K562 (cell line): ENCODE results near the gene FGL2. TPM values are rescaled to one million over a fixed set of nuclear protein-coding genes. Genes with fewer than 3 reads are reported as not detected.

Source experiments
- ATAC-seq: fragments of 200-7000 bp; cut with Tn5 transposase; 3 replicates; pipeline ENCODE4 v1.9.1; 2020; ENCODE audit warnings: moderate library complexity
- BruUV-seq: library from RNA; stranded (reverse); fragments of 400-500 nt; replicated peaks from 2 replicates; lab custom pipeline; 2021; lab: Mats Ljungman, UMichigan
- CTCF ChIA-PET: fragments of 300-600 bp; formaldehyde crosslinking; extraction: SDS; loops from one replicate; lab custom pipeline; 2021; ENCODE audit warnings: low intra/inter-chr PET ratio; lab: Yijun Ruan, JAX
- POLR2A ChIA-PET: fragments of 300-600, 350-650 bp; sonication (Branson Sonifier 250); formaldehyde crosslinking; extraction: SDS; loops from one replicate; lab custom pipeline; 2021; ENCODE audit warnings: antibody characterized with exemption, inconsistent platforms; lab: Yijun Ruan, JAX
- DNase-seq, 4 experiments: peaks; one replicate each; pipeline versions ENCODE4 v3.0.0 to v3.0.0-alpha.2; 2011 to 2018; ENCODE audit warnings: low spot score in 3 of 4, mixed read lengths in 3 of 4; ENCODE audit errors: extremely low read depth in 1 of 4
- FAIRE-seq: peaks from 2 replicates; lab custom pipeline; 2011; peaks lifted over from hg19 to GRCh38; lab: Jason Lieb, UNC
- H2AFZ ChIP-seq: 2 replicates; pipeline ENCODE4 v1.6.0; 2011; ENCODE audit warnings: low read depth, low read length, control low read depth, inconsistent platforms
- H3K27ac ChIP-seq: fragments of 200-600 bp; 3 replicates; pipeline ENCODE4 v1.8.0; 2011; ENCODE audit warnings: low read depth, mild to moderate bottlenecking, control low read depth, inconsistent platforms, low read length, moderate library complexity, mixed read lengths; ENCODE audit errors: extremely low read depth
- H3K27me3 ChIP-seq, 2 experiments: fragments of 300-600 bp in 1 of 2; 2 replicates in 1 of 2; 3 replicates in 1 of 2; pipeline versions ENCODE4 v1.6.0 to v1.8.0; 2011; ENCODE audit warnings: inconsistent platforms in 2 of 2, low read length in 2 of 2, mild to moderate bottlenecking in 1 of 2, mixed read lengths in 1 of 2, moderate library complexity in 1 of 2; ENCODE audit not compliant: control insufficient read depth in 2 of 2, insufficient read depth in 2 of 2
- H3K36me3 ChIP-seq: fragments of 300-600 bp; 3 replicates; pipeline ENCODE4 v1.8.0; 2011; ENCODE audit warnings: mild to moderate bottlenecking, low read length, inconsistent platforms; ENCODE audit not compliant: control insufficient read depth, insufficient read depth
- H3K4me1 ChIP-seq, 2 experiments: fragments of 200-600 bp in 1 of 2; replicated peaks in 1 of 2; 2 replicates in 1 of 2; 3 replicates in 1 of 2; pipeline versions ENCODE4 v1.5.1 to v1.8.0; 2011; ENCODE audit warnings: inconsistent platforms in 2 of 2, low read length in 2 of 2, mild to moderate bottlenecking in 1 of 2, mixed read lengths in 1 of 2, moderate library complexity in 1 of 2; ENCODE audit not compliant: control insufficient read depth in 2 of 2, insufficient read depth in 2 of 2
- H3K4me2 ChIP-seq: 2 replicates; pipeline ENCODE4 v1.6.1; 2011; ENCODE audit warnings: low read length, control low read depth, inconsistent platforms, mixed read lengths; ENCODE audit not compliant: insufficient read depth
- H3K4me3 ChIP-seq: fragments of 200-600 bp; sonication (generic), shearing (Covaris generic); 2 replicates; pipeline ENCODE4 v1.5.1; 2016; ENCODE audit warnings: control low read depth, inconsistent platforms
- H3K79me2 ChIP-seq: fragments of 200-600 bp; 3 replicates; pipeline ENCODE4 v1.8.0; 2011; ENCODE audit warnings: low read length, inconsistent platforms; ENCODE audit not compliant: control insufficient read depth, insufficient read depth
- H3K9ac ChIP-seq, 2 experiments: 2 replicates each; pipeline versions ENCODE4 v1.6.0 to v1.6.1; 2011; ENCODE audit warnings: low read depth in 2 of 2, low read length in 2 of 2, control low read depth in 1 of 2, inconsistent platforms in 1 of 2, mild to moderate bottlenecking in 1 of 2, mixed read lengths in 1 of 2; ENCODE audit not compliant: insufficient read depth in 1 of 2
- H3K9me1 ChIP-seq: one replicate; pipeline ENCODE4 v1.6.0; 2011; ENCODE audit warnings: inconsistent platforms, mild to moderate bottlenecking, low read length, moderate library complexity; ENCODE audit not compliant: control insufficient read depth, insufficient read depth
- H3K9me3 ChIP-seq: replicated peaks from 2 replicates; pipeline ENCODE4 v1.5.1; 2011; ENCODE audit warnings: low read depth, low read length, inconsistent platforms; ENCODE audit not compliant: control insufficient read depth, insufficient read depth
- H4K20me1 ChIP-seq: replicated peaks from 2 replicates; pipeline ENCODE4 v1.6.1; 2011; ENCODE audit warnings: low read length, inconsistent platforms, mixed read lengths; ENCODE audit not compliant: control insufficient read depth, insufficient read depth
- MTA2 ChIP-seq: fragments of 450-650 bp; IDR thresholded peaks from 2 replicates; pipeline ENCODE4 v1.6.1; 2016; ENCODE audit warnings: low read depth
- RFX1 ChIP-seq: fragments of 450-650 bp; IDR thresholded peaks from 2 replicates; pipeline ENCODE4 v1.6.1; 2016; ENCODE audit warnings: mild to moderate bottlenecking, moderate library complexity
- TAF1 ChIP-seq: IDR thresholded peaks from 2 replicates; pipeline ENCODE4 v1.6.1; 2011; ENCODE audit warnings: mild to moderate bottlenecking, low read length, moderate library complexity; ENCODE audit not compliant: insufficient read depth, control insufficient read depth, severe bottlenecking; ENCODE audit errors: extremely low read depth
- WGBS: fragments of 100-300 bp; shearing (Covaris generic); methylation state at CpG from one replicate; pipeline ENCODE4 v1.1.6; 2016; ENCODE audit warnings: low coverage, mixed read lengths; ENCODE audit not compliant: insufficient coverage; ENCODE audit errors: missing lambda C conversion rate; 5-methylcytosine and 5-hydroxymethylcytosine counted together
- in situ Hi-C: fragments of 300-500 bp; cut with MboI; formaldehyde crosslinking; loops from 4 replicates; pipeline ENCODE4 v1.15.0; 2018; ENCODE audit warnings: inconsistent platforms, mixed read lengths
- intact Hi-C: fragments of 100-400 bp; cut with micrococcal nuclease; formaldehyde crosslinking; loops from 2 replicates; pipeline ENCODE4 v1.14.2; 2022
- polyA plus RNA-seq, 8 experiments: library from polyadenylated mRNA; depleted of rRNA in 4 of 8; stranded (reverse) in 5 of 8; unstranded in 3 of 8; fragments of >200 nt; fragmentation: Nextera tagmentation in 2 of 8; fragmentation: Illumina TruSeq in 1 of 8; extraction: Ambion mirVana in 2 of 8; extraction: Trizol in 1 of 8; gene quantifications; 2 replicates each; pipeline versions ENCODE4 v1.2.1 to v1.2.3, GENCODE V29; 2011 to 2014; ENCODE audit warnings: inconsistent platforms in 1 of 8, missing spikeins in 1 of 8
- total RNA-seq, 7 experiments: library from RNA; depleted of rRNA in 6 of 7; stranded (reverse); fragments of >200 nt in 6 of 7; fragmentation: Illumina TruSeq in 2 of 7; extraction: Trizol in 2 of 7; gene quantifications; 2 replicates each; pipeline versions ENCODE4 v1.2.1 to v1.2.3, GENCODE V29; 2011 to 2021; ENCODE audit warnings: low replicate concordance in 1 of 7
- TF ChIP-seq, protein P1 (sequence below): sonication (generic); formaldehyde crosslinking; IDR thresholded peaks from 2 replicates; pipeline ENCODE4 v1.8.0; 2022; ENCODE audit warnings: mild to moderate bottlenecking, missing genetic modification reagents
- TF ChIP-seq, protein P2 (sequence below): fragments of 450-650 bp; IDR thresholded peaks from 2 replicates; pipeline ENCODE4 v1.6.1; 2016; ENCODE audit warnings: antibody characterized with exemption
- TF ChIP-seq, protein P3 (sequence below): fragments of 250-450 bp; sonication (Bioruptor Pico); IDR thresholded peaks from 2 replicates; pipeline ENCODE4 v1.5.0; 2021; ENCODE audit warnings: mild to moderate bottlenecking, borderline replicate concordance
- TF ChIP-seq, protein P4 (sequence below): fragments of 250-450 bp; sonication (Bioruptor Pico); IDR thresholded peaks from 2 replicates; pipeline ENCODE4 v1.4.0; 2020
- TF ChIP-seq, protein P5 (sequence below): fragments of 450-650 bp; formaldehyde crosslinking; IDR thresholded peaks from 2 replicates; pipeline ENCODE4 v1.4.0; 2020; ENCODE audit warnings: mild to moderate bottlenecking, moderate library complexity

The FGL2 gene
- total and polyA plus RNA-seq, 9 of the 15 experiments (the other 6 are each of a cell fraction or from before 2014, with no cell fraction given): 0.11 TPM; not detected in 8

DNA sequence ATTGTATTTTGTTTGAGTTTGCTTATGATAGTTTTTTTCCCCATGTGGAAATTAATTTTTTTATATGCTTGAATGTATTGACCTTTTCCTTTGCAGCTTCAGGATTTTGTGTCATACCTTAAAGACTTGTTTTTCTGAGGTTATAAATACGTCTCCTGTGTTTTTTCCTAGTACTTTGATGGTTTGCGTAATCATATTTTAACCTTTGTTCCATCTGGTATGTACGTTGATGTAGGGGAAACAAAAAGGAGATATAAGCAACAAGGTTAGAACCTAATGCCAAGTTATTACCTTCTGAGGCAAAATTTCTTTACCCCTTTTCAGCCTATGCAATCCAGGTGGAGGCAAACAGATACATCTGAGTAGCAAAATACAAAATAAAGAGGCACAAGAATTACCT is 17.9 kb downstream of the FGL2 start:
- Histone ChIP-seq H3K9me3 (no peaks in the 10 kb centered on the region), H4K20me1 (no peaks in the 10 kb centered on the region), H3K4me3 (no peak overlapping the region), H3K4me1 (no peaks in the 10 kb centered on the region), H3K9me1 (no peaks in the 10 kb centered on the region), H3K27ac (no peak overlapping the region), H3K4me2 (no peak overlapping the region), H3K79me2 (no peaks in the 10 kb centered on the region), H3K36me3 (no peaks in the 10 kb centered on the region), H3K27me3 (no peaks in the 10 kb centered on the region), H2AFZ (no peak overlapping the region), H3K9ac (no peak overlapping the region)
- 17% methylated on average over 3 of the region's 3 CpGs for WGBS
- intact Hi-C loops: no loop called here
- in situ Hi-C loops: no loop called here
- POLR2A ChIA-PET: no interaction called here
- no peak for ATAC-seq
- BruUV-seq: no TSS peak
- no peak for FAIRE-seq
- no peak for DNase-seq
- CTCF ChIA-PET: no interaction called here
- no peak for TF ChIP-seq TAF1
- no peak for TF ChIP-seq MTA2
- TF ChIP-seq, protein P1, sequence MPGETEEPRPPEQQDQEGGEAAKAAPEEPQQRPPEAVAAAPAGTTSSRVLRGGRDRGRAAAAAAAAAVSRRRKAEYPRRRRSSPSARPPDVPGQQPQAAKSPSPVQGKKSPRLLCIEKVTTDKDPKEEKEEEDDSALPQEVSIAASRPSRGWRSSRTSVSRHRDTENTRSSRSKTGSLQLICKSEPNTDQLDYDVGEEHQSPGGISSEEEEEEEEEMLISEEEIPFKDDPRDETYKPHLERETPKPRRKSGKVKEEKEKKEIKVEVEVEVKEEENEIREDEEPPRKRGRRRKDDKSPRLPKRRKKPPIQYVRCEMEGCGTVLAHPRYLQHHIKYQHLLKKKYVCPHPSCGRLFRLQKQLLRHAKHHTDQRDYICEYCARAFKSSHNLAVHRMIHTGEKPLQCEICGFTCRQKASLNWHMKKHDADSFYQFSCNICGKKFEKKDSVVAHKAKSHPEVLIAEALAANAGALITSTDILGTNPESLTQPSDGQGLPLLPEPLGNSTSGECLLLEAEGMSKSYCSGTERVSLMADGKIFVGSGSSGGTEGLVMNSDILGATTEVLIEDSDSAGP: no peak
- TF ChIP-seq, protein P2, sequence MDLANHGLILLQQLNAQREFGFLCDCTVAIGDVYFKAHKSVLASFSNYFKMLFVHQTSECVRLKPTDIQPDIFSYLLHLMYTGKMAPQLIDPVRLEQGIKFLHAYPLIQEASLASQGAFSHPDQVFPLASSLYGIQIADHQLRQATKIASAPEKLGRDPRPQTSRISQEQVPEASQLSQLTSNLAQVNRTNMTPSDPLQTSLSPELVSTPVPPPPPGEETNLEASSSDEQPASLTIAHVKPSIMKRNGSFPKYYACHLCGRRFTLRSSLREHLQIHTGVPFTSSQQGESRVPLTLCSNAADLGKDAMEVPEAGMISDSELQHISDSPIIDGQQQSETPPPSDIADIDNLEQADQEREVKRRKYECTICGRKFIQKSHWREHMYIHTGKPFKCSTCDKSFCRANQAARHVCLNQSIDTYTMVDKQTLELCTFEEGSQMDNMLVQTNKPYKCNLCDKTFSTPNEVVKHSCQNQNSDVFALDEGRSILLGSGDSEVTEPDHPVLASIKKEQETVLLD: no peak
- TF ChIP-seq, protein P3, sequence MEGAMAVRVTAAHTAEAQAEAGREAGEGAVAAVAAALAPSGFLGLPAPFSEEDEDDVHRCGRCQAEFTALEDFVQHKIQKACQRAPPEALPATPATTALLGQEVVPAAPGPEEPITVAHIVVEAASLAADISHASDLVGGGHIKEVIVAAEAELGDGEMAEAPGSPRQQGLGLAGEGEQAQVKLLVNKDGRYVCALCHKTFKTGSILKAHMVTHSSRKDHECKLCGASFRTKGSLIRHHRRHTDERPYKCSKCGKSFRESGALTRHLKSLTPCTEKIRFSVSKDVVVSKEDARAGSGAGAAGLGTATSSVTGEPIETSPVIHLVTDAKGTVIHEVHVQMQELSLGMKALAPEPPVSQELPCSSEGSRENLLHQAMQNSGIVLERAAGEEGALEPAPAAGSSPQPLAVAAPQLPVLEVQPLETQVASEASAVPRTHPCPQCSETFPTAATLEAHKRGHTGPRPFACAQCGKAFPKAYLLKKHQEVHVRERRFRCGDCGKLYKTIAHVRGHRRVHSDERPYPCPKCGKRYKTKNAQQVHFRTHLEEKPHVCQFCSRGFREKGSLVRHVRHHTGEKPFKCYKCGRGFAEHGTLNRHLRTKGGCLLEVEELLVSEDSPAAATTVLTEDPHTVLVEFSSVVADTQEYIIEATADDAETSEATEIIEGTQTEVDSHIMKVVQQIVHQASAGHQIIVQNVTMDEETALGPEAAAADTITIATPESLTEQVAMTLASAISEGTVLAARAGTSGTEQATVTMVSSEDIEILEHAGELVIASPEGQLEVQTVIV (CRISPR knock-in tag): no peak
- TF ChIP-seq, protein P4, sequence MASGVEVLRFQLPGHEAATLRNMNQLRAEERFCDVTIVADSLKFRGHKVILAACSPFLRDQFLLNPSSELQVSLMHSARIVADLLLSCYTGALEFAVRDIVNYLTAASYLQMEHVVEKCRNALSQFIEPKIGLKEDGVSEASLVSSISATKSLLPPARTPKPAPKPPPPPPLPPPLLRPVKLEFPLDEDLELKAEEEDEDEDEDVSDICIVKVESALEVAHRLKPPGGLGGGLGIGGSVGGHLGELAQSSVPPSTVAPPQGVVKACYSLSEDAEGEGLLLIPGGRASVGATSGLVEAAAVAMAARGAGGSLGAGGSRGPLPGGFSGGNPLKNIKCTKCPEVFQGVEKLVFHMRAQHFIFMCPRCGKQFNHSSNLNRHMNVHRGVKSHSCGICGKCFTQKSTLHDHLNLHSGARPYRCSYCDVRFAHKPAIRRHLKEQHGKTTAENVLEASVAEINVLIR (CRISPR knock-in tag): no peak
- no peak for TF ChIP-seq RFX1
- TF ChIP-seq, protein P5, sequence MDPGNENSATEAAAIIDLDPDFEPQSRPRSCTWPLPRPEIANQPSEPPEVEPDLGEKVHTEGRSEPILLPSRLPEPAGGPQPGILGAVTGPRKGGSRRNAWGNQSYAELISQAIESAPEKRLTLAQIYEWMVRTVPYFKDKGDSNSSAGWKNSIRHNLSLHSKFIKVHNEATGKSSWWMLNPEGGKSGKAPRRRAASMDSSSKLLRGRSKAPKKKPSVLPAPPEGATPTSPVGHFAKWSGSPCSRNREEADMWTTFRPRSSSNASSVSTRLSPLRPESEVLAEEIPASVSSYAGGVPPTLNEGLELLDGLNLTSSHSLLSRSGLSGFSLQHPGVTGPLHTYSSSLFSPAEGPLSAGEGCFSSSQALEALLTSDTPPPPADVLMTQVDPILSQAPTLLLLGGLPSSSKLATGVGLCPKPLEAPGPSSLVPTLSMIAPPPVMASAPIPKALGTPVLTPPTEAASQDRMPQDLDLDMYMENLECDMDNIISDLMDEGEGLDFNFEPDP (CRISPR knock-in tag): no peak
